Dermis microvascular lymphatic vessel endothelial cell (primary cell): Measurements from ENCODE around the gene C1QL1. TPM values are rescaled to one million over a fixed set of nuclear protein-coding genes. Genes with fewer than 3 reads are reported as not detected.
A peak's percentile ranks its signal among the peaks of the same experiment; 100 is the strongest.

Experiments
- DNase-seq, 2 donors: peaks; one replicate each; pipeline versions ENCODE4 v3.0.0 to v3.0.0-alpha.2; 2010; ENCODE audit warnings: low read depth in 2 of 2
- total RNA-seq: library from RNA; depleted of rRNA; stranded (reverse); fragments of >200 nt; gene quantifications from 2 replicates; pipeline ENCODE4 v1.2.1, GENCODE V29; 2014

Gene C1QL1
- total RNA-seq, 1 donor from 2014 or later = under 0.01 TPM

DNA sequence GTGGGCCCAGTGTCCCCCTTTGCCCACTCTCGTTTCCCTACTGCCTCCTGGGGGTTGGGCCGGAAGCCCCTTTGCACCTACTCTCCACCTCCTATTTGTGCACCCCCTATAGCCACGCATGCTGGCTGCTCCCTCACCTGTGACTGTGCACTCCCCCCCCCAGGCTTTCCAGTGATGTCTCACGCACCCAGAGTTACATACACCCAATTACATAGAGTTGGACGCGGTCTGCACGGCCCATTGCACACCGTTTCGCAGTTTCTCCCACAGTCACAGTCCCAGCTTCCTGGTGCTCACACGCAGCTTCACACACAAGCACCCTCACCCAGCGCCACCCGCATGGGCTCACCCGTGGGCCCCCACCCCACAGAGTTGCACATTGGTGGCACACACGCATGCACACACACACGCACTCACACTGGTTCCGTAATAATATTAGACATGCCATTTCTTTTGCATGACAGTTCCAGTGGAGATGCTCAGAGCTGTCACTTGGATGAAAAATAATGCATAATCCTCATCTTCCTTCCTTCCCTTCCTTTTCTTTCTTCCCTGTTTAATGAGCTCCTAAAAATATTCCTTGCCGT is 21.5 kb upstream of the C1QL1 start:
- no peak for DNase-seq

DNA sequence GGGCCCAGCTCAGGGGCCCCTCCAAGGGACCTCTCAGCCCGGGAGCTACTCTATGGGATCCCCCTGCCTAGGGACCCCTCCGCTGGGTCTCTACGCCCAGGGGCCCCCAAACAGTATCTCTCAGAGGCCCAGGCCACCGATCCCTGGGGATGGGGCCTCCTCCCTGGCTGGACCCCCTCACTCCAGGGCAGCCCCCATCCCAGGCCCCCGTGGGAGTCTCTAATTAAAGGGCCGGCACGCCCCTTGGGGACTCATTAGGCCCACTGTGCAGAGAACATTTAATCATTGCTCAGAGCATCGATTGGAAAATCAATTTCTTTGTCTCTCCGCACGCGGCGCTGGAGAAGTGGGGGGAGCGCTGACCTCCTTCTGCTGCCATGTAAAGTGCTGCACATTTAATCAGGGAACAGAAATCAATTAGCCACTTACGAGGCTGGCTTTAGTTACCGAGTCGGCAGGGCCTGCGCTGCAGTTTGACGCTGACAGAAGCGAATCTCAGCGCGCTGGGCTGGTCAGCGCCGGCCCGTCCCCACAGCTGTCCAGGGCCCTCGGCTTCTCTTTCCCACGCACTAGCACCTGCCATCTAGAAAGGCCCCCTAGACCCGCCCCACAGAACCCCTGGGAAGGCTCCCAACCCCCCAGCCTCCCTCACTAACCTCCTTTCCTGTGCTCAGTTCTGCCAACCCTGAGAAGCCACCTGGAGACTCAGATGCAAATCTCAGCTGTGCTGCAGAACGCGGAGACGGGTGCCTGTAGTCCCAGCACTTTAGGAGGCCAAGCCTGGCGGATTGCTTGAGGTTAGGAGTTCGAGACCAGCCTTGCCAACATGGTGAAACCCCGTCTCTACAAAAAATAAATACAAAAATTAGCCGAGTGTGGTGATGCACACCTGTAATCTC is 20.2 kb upstream of the C1QL1 start:
- no peak for DNase-seq

- no peak for DNase-seq
Observed at GRCh38 chr17:44983563-44983962, 15.5 kb upstream of the C1QL1 start.

GRCh38 chr17:44982113-44982702 is 14.1 kb upstream of the C1QL1 start:
- DNase-seq = no peak

DNA sequence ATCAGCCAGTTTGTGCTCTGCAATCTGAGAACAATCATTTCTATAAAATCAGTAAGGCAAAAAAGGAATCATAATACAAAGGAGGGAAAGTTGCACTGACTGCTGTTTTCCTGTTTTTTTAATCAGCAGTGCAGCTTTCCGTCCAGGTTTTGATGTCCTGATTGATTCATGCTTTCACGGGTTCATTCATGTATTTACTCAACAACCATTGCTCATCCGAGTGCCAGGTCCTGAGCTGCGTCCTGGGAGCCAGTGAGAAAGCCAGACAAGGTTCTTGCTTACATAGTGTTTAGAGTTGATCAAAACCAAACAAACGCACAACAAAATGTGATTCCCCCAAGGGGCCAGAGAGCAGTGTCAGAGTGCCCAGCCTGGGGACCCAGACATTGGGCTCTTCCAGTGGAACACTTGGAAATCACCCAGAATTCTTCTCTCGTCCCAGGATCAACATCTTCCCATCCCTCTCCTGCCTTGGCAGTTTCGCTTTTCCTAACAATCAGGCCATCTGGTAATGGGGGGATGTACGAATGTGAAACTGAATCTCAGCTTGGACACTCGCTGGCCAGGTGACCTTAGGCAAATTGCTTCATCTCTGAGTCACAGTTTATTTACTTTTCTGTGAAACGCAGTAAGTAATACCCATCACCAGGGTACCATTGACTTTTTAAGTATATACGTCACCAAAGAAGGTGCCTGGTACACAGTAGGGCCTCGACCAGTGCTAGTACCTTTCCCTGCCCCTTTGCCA is 13.3 kb upstream of the C1QL1 start:
- peak; percentile 85 to 90 for DNase-seq

GRCh38 chr17:44979426-44979995 is 11.4 kb upstream of the C1QL1 start:
- DNase-seq = no peak

- no peak for DNase-seq
Observed at GRCh38 chr17:44978807-44979206, 10.7 kb upstream of the C1QL1 start.

- no peak for DNase-seq
Observed at GRCh38 chr17:44977814-44978550, 9.9 kb upstream of the C1QL1 start.

- no peak for DNase-seq
Observed at GRCh38 chr17:44977065-44977464, 9.0 kb upstream of the C1QL1 start.

DNA sequence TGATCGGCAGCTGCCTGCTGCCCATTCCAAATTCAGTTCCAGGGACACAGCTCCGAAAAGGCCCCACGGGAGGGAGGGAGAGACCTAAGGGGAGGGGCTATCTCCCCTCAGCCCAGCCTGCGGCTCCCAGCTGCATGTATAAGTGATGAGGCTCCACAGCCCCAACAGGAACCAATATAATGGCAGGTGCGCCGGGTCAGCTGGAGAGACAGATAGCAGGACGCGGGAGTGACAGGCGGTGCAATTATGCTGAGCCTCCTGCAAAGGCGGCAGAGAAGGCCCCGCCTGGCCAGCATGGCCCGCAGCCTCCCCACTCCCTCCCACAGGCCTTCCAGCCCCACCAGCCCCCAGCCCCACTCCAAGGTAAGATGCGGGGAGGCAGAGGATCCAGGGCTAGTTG is 8.1 kb upstream of the C1QL1 start:
- DNase-seq = no peak

DNA sequence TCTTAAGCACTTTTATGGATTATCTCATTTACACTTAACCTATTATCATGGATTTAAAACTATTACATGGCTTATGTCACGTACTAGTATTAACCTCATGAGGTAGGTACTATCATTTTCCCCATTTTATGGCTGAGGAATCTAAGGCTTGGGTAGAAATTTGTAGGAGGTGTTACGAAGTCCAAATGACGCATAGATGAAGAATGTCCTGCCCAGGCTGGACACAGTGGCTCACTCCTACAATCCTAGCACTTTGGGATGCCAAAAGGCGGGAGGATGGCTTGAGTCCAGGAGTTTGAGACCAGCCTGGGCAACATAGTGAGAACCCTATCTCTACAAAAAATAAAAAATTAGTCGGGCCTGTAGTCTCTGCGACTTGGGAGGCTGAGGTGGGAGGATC is 4.8 kb upstream of the C1QL1 start:
- DNase-seq = no peak

DNA sequence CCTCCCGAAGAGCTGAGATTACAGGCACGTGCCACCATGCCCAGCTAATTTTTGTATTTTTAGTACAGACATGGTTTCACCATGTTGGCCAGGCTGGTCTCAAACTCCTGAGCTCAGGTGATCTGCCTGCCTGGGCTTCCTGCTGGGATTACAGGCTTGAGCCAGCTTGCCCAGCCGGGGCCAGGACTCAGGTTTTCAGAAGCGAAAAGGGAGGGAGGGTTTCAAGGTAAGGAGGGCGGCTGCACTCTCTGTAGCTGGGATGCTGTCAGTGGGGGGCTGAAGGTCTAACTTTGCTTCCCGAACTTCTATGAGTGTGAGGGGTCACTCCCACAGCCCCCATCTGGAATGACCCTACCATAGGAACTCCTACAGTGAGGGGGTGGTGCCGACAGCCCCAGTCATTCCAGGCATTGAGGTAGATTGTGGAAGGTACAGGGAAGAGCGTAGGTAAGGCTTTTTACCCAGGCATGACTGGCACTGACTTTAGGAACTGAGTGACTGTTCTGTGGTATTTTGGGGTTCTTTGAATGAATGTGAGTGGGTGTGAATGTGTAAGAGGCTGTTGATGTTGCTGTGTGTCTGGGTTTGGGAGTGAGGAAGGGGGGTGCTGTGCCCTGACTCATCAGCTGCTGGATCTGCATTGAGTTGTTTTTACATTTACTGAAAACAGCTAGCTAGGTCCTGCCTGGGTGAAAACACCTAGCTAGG is 3.8 kb upstream of the C1QL1 start:
- DNase-seq = no peak

DNA sequence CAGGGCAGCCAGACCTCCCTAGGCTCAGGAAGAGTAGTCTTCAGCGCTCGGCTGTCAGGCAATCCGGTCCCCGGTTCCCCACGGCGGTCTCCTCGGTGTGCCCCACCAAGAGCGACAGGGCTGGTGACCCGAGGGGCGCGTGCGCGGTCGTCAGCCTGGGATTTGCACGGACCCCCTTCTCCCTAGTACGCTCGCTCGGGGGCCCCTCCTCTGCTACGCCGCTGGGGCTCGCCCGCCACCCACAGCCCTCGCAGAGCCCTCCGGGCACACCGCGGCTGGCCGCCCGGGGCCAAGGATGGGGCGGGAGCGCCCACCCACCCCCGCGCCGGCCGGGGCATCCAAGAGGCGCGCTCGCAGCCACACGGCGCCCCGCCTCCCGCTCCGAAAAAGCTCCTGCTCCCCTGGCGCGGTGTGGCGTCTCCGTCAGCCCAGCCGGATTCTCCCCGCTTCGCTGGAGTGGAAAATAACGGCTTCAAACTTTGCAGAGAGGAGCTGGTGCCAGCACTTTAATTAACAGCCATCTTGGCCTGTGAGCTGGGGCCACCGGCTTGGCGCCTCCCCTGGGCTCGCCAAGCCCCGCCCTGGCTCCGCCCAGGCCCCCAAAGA is 2.1 kb upstream of the C1QL1 start:
- DNase-seq = no peak

GRCh38 chr17:44969144-44969780 is 1.2 kb upstream of the C1QL1 start:
- no peak for DNase-seq

GRCh38 chr17:44967907-44968224 is 237 bp downstream of the C1QL1 start:
- no peak for DNase-seq

GRCh38 chr17:44967026-44967906 is 837 bp downstream of the C1QL1 start:
- no peak for DNase-seq

DNA sequence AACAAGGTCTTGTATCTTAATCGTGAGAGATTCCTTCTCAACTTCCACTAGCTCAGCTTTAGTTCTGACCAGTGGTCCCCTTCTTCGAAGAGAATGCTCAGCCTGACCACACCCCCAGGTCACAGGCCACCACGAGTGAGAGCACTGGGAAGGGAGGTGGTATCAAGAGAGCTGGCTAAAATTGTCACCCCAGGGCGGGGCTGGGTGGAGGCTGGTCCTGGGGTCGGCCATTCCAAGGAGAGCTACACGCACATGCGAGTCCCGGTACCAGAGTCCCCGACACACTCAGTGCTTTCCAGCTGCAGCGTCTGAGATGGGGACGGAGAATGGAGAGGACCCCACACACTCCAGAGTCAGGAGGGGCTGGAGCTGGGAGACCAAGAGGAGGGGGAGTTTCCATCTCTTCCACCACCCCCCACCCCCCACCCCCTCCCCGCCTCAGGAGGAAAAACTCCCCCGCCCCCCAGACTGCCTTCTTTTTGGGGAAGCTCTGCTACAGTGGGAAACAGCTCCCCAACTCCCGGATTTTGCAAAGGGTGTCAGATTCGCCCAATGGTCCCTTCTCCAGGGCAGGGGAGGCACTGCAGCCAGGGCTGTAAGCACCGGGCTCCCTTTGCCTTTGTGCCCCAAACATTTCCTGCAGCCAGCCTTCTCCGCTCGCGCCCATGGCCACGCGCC is 1.6 kb downstream of the C1QL1 start:
- DNase-seq = no peak
